ENCODE results near the gene GCGR.

The GCGR gene

GRCh38 chr17:81863123-81863675 lies 59.2 kb downstream of the GCGR start:
- TF ChIP-seq, protein P1, sequence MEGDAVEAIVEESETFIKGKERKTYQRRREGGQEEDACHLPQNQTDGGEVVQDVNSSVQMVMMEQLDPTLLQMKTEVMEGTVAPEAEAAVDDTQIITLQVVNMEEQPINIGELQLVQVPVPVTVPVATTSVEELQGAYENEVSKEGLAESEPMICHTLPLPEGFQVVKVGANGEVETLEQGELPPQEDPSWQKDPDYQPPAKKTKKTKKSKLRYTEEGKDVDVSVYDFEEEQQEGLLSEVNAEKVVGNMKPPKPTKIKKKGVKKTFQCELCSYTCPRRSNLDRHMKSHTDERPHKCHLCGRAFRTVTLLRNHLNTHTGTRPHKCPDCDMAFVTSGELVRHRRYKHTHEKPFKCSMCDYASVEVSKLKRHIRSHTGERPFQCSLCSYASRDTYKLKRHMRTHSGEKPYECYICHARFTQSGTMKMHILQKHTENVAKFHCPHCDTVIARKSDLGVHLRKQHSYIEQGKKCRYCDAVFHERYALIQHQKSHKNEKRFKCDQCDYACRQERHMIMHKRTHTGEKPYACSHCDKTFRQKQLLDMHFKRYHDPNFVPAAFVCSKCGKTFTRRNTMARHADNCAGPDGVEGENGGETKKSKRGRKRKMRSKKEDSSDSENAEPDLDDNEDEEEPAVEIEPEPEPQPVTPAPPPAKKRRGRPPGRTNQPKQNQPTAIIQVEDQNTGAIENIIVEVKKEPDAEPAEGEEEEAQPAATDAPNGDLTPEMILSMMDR (IDR thresholded peaks at IDR 0.05) = no peak

All from LNCAP (cell line).